ELR (cell line): ENCODE data around the gene MCM7.
A peak's percentile ranks its signal among the peaks of the same experiment; 100 is the strongest.

Source experiments
- DNase-seq: peaks from one replicate; pipeline ENCODE4 v3.0.0-alpha.2; 2015; ENCODE audit warnings: low read depth

The MCM7 gene

DNA sequence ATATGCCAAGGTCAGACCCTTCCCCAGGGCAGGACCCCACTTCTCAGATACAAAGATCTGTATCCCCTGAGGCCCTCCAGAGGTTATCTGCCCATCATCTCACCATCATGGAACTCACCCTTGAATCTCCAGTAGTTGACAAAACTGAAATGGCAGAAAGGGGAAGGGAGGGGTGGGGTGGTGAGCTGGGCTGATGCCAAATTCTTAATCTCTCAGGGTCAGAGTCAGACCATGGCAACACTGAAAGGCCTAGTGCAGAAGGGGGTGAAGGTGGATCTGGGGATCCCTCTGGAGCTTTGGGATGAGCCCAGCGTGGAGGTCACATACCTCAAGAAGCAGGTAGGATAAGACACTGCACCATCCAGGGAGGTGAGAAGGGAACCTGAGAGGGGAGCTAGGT lies 21.4 kb upstream of the MCM7 start:
- no peak for DNase-seq

DNA sequence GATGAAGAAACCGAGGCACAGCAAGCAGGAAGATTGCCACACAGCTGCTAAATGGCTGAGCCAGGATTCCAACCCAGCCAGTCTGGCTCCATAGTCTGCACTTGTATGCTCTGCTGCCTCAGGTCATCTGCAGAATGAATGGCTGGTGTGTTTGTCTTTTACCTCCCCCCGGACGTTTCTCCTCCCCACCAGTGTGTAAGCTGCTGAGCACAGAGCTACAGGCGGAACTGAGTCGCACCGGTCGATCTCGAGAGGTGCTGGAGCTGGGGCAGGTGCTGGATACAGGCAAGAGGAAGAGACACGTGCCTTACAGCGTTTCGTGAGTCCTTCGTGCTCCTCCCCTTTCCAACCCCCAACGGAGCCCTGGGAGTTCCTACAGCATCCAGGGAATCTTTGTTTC lies 20.9 kb upstream of the MCM7 start:
- DNase-seq = no peak

DNA sequence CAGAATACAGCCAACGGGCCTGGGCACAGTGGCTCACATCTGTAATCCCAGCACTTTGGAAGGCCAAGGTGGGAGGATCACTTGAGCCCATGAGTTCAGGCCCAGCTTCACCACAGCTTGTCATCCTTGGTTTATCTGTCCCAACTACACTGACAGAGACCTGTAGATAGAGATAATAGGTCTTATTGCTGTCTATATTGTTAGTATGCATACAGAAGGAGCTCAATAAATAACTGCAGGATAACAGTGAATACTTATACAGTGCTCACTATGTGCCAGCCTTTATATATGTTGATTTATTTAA lies 19.5 kb upstream of the MCM7 start:
- DNase-seq = no peak

DNA sequence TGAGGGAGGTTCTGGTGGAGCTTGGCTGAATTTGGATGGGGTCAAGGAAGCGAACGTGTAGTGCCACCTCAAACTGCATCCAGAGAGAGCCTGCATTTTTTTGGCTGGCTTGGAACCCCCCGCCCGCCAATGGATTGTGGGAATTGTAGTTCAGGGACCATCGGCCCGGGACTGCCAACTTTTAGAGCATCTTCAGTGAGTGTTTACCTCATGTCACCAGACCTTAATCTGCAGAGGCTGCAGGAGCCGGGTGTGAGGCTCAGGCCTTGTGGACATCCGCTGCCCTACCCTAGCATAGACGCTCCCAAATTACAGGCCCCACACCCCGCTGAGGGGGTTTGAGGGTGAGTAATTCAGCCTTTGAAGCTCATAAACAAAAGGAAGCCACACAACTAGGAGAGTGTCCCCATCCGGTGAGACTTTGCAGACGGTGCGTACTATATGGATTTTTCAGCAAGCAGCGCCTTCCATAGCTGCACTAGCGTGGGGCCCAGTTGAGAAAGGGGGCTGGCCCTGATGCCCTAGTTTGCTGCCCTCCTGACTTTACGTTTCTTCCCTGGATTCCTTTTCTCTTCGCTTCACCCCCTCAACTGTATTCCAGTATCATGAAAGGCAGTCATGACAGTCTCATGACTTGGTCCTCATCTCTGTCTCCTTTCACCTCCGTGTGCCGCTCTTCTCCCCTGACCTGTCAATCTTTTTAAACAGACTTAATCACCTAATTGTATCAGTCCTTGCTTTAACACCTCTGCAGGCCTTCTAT lies 19.0 kb upstream of the MCM7 start:
- DNase-seq = peak; percentile 73

DNA sequence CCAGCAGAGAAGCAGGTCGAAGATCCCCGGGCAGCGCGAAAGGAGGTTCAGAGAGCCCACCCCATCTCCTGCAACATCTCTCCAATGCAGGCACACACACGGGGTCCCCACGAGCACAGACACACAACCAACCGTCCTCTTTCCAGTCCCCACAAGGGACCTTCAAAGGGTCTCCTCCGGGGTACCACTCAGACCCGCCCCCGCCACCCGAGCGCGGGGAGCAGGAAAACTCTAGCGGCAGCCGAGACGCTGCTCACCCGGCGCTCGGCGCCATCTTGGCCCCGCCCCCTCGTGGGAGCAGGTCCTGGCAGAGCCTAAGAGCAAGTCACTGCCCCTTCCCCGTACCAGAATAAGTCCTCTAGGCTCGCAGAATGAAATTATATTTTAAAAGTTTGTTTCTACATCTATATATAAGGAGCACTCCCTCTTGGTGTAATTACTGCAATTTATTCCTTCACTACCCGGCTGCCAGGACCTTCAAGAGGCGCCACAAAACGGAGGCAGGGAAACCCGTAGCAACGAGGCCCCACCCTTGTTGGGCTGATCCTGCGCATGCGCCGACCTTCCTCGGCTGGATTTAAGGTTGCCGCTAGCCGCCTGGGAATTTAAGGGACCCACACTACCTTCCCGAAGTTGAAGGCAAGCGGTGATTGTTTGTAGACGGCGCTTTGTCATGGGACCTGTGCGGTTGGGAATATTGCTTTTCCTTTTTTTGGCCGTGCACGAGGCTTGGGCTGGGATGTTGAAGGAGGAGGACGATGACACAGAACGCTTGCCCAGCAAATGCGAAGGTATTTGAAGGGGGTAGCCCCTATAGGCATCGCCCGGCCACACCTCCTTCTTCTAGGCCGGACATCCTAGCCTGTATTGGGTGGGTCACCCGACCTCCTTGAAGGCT lies 18.1 kb upstream of the MCM7 start, which contains the start of the genes CNPY4 and TAF6:
Gene CNPY4 (plus strand): TSS at position 563 of the 898 bp plus-strand sequence. CDS start 111 bp downstream, at position 674.
Gene TAF6 (minus strand): TSS at position 287 of the 898 bp plus-strand sequence. CDS start 5,149 bp downstream, outside the sequence.
- peak; percentile 95 for DNase-seq

DNA sequence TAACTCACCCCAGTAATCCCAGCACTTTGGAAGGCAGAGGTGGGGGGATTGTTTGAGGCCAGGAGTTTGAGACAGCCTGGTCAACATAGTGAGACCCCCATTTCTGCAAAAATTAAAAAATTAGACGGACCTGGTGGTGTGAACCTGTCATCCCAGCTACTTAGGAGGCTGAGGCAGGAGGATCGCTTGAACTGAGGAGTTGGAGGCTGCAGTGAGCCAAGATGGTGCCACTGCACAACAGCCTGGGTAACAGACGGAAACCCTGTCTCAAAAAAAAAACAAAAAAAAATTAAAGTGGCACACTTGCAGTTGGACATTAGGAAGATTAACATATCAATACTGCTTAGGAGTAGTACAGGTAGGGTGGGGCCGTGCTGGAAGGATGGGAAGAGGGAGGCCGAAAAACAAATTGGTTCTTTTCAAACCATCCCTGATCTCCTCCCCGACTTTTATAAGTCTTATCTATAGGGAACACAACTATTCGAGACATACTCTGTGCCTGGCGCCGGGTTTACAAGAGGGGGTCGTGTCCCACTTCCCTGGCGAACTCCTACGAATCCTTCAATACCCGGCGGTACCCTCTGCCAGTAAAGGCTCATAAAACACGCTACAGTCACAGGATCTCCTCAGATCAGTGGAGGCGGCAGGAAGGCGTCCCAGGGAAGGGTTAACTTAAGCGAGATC lies 17.3 kb upstream of the MCM7 start:
- DNase-seq = no peak

DNA sequence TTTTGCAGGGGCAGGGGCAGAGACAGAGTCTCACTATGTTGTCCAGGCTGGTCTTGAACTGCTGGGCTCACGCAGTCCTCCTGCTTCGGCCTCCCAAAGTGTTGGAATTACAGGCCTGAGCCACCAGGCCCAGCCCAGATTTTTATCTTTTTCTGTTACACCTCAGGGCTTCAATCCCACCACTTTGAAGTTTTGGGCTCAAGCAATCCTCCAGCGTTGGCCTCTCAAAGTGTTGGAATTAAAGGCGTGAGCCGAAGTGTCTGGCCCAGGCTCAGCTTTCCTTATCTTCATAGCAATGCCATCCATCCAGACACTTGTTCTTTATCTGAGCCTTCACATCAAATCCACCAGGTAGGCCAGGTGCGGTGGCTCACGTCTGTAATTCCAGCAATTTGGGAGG lies 13.8 kb upstream of the MCM7 start:
- DNase-seq = no peak

DNA sequence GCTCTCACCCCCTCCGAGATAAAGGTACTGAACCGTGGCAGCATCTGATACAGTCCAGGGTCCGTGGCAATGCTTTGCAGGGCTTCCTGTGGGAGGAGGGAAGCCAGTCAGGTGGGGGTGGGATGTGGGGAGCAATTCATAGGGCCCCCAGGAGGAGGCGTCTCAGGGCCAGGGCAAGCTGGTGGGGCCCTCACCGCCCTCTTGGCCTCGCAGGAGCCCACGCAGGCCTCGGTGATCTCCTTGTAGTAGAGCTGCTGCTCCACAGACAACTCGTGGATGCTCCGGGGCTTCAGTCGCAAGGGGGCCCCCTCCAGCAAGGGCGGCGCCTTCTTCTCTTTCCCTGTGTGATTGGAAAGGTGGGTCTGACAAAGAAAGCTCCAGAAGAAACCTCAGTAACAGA lies 10.7 kb upstream of the MCM7 start:
- no peak for DNase-seq

DNA sequence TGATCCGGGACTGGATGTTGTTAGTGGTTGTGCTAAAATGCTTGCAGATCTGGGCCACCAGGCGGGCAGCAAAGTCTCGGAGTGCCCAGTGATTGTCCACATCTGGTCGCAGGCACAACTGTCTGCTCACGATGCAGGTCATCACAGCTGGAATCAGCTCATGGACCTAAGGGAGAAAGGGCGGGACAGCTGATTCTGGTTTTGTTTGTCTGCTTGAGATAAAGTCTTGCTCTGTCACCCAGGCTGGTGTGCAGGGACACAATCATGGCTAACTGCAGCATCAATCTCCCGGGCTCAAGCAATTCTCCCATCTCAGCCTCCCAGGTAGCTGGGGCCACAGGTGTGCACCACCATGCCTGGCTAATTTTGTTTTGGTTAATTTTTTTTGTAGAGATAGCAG lies 10.0 kb upstream of the MCM7 start:
- no peak for DNase-seq

DNA sequence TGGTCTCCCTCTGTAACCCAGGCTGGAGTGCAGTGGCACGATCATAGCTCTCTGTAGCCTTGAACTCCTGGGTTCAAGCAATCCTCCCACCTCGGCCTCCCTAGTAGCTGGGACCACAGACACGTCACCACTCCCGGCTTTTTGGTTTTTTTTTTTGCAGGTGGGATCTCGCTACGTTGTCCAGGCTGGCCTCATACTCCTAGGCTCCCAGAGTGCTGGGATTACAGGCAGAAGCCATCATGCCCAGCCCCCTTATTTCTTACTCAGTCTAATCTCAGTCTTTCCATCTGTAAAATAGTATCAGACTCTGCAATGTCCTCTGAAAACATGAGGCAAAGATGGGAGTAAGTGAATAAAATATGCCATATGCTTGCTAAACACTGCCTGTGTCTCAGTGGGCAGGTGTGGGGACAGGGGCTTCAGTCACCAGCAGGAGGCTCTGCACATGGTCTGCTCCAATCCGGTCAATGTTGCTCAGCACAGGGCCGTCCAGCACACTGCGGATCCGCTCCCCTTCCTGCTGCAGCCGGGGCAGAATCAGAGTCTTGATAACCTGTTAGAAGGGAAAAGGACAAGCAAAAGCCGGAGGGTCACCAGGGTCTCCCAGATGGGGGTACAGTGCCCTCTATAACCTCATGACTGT lies 8.4 kb upstream of the MCM7 start:
- DNase-seq = no peak

DNA sequence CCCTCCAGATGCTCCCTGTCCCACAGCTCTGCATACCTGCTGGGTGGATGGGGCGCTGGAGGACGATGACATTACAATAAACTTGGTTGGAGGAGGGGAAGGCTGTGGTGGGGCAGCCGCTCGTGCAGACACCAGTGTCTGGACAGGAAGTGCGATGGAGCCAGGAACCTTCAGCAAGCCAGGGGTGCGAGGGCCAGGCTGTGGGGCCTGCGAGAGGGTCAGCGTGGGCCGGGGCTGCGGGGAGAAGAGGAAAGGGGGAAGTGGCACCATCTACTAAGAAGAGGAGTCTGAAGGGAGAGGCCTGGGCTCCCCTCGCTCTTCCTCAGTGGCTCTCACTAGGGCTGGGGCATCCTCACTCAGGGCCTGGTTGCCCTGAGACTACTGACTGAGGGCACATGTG lies 6.7 kb upstream of the MCM7 start:
- no peak for DNase-seq

DNA sequence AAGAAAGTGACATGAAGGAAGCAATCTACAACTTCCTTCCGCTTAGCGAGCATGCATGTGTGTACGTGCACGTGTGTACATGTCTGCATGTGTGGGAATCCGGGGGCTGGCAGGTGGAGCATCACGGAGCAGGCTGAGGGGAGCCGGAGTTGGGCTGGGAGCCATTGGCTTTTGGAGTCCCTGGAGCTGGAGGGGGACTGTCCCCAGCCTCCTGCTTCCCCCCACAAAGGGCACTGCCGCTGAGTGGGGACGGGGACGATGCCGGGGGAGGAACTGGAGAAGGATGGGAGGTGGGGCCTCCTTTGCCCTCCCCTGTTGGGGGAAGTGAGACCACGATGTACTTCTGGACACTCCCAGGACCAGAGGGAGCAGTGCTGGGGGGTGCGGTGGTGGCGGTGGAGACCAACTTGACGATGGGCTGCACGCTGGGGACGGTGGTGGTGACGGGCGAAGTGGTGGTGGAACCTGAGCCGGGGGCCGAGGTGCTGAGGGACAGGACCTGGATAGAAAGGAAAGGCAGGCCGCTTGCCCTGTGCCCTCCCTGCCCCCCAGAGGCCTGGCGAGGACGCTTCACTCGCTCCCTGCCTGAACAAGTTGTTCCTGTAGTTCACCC lies 6.0 kb upstream of the MCM7 start:
- no peak for DNase-seq

DNA sequence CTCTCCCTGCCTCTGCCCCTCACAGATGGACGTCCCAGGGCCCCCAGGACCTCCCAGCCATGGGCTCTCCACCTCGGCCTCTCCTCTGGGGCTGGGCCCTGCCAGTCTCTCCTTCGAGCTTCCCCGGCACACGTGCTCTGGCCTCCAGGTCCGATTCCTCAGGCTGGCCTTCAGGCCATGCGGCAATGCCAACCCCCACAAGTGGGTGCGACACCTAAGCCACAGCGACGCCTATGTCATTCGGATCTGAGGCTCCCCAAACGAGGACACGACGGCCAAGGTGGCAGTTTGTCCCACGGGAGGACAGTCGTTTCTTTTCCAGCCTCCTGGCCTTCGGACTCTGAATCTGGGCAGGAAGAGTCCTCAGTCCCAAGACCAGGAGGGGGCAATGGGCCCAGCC lies 5.4 kb upstream of the MCM7 start:
- DNase-seq = no peak

DNA sequence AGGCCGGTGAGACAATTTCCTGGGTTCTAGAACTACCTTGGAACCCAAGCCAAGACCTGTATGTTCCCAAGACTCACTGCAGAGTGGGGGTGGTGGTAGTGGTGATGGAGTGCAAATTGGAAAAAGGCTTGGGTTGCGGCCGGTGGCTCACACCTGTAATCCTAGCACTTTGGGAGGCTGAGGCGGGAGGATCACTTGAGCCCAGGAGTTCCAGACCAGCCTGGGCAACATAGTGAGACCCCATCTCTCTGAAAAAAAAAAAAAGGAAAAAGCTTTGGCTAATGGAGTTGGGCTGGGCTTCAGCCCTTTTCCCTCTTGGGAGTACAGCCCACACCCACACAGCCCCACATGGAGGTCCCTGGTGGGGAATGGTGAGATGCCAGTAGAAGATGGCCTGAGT lies 4.3 kb upstream of the MCM7 start:
- DNase-seq = no peak

DNA sequence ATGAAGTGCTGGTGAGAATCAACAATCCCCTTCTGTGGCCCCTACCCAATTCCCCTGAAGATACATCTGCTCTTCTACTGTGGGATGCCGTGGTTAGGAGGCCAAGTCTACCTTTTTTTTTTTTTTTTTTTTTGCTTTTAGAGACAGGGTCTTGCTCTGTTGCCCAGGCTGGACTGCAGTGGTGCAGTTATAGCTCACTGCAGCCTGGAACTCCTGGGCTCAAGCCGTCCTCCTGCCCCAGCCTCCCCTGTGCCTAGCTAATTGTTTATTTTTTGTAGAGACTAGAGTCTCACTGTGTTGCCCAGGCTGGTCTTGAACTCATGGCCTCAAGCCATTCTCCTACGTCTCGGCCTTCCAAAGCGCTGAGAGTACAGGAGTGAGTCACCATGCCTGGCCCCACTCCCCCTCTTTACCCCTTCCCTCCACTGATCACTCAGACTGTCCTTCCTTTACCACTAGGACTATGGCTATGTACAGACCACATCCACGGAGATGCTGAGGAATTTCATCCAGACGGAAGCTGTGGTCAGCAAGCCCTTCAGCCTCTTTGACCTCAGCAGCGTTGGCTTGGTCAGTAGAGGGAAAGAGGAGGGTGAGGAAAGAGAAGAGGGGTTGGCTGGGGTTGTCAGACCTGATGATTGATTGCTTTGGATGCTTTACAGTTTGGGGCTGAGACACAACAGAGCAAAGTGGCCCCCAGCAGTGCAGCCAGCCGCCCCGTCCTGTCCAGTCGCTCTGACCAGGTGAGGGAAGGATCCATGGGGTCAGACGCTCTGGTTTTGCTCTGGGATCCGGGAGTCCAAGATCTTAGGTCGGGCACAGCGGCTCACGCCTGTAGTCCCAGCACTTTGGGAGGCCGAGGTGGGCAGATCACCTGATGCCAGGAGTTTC lies 2.0 kb upstream of the MCM7 start:
- peak; percentile 99 for DNase-seq

DNA sequence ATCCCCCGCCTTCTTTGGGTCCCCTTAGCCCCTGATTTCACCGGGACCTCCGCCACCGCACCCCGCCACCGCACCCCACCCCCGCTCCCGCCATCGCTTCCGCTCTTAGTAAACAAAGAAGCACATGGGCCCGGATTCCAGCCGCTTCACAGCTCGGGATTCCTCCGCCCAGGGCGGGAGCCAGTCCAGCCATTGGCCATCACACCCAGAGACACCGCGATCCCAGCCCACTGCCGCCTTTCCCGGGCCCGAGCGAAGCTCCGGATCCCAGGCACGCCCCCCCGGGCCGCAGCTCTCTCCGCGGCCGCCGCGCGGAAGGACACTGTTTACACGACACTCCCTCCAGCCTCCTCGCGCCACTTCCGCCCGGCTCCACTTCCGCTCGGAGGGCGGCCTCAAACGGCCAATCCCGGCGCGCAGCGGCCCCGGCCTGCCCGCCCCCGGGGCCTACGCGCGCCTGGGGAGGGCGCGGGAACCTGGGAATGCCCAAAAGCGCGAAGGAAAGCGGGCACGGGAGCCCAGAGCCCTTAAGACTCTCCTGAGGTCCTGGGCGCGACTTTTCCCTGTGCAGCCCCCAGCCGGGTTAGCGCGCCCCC lies 679 bp downstream of the MCM7 start:
- DNase-seq = peak; percentile 95

DNA sequence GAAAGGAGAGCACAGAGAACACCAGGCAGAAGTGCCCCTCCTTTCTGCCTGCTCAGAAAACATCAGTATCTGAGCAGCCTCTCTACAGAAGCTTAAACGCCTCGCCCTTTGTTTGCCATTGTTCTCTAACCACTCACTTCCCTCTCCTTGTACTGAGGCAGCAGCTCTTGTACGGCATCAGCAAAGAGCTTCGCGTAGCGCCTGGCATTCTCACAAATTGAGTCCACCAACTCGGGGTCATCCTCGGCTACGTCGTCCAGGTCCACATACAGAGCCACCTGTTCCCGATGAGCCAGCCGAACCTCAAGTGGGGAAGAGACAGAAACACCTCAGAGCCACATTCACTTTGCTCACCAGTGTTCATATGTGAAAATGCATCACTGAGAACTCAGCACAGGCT lies 1.7 kb downstream of the MCM7 start:
- DNase-seq = no peak

DNA sequence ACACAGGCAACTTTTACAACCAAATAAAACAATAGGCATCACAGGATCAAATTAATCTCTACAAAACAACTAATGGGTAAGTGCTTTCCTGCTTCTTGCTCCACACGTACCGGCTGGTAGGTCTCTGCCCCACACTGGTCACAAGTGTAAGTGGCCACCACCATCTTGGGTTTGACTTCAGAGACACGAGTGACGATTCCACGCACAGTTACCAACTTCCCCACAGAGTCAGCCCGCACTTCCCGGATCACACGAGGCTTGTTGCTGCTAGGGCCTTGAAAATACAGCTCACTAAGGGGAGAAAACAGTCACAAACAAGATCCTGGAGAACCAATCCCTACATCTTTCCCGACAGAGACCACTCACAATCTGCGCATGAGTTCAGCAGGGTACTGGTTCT lies 2.3 kb downstream of the MCM7 start:
- no peak for DNase-seq

DNA sequence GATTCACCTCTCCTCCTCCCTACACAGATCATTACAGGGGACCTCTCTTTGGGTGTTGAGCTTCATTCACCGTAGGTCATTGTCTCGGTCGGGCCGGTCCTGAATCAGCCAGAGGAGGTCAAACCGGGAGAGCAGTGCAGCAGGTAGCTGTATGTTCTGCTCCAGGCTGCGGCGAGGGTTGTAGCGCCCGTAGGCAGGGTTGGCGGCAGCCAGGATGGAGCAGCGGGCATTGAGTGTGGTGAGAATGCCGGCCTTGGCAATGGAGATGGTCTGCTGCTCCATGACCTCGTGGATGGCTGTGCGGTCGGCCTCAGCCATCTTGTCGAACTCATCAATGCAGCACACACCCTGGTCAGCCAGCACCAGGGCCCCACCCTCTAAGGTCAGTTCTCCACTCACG lies 5.5 kb downstream of the MCM7 start:
- no peak for DNase-seq

DNA sequence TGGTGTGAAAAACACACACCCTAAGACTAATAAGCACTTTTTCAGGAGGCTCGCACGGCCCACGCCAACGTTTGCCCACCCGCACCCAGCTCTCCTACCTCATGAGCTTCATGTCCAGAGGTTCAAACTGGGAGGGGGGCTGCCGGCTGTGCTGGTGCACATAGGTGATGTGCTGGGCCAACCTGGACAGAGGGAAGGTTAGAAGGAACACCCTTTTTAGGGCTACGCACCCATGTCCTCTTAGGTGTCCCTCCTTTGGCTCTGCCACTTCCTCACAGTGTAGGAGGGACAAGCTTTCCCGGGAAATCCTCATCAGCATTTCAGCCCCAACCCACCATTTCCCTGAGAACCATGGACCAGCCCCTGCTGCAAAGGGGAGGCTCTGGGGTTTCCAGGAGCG lies 5.9 kb downstream of the MCM7 start:
- DNase-seq = no peak
